ENCODE results near the gene SARM1.

SARM1 gene

DNA sequence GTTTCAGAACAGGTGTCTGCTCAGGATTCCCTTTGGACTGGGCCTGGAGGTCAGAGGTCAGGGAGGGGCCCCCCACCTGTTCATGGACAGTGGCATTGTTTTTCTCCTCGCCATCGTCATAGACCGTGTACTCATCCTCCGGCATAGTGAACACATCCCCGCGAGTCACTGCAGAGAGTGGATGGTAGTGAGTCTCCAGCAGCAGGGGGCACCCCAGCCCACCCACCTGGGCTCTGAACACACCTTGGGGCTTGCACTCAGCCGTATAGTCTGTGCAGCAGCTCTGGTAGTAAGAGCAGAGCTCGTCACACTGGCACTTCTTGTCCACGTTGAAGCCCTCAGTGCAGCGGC lies 1.8 kb upstream of the SARM1 start:
- DNase-seq = no peak

DNA sequence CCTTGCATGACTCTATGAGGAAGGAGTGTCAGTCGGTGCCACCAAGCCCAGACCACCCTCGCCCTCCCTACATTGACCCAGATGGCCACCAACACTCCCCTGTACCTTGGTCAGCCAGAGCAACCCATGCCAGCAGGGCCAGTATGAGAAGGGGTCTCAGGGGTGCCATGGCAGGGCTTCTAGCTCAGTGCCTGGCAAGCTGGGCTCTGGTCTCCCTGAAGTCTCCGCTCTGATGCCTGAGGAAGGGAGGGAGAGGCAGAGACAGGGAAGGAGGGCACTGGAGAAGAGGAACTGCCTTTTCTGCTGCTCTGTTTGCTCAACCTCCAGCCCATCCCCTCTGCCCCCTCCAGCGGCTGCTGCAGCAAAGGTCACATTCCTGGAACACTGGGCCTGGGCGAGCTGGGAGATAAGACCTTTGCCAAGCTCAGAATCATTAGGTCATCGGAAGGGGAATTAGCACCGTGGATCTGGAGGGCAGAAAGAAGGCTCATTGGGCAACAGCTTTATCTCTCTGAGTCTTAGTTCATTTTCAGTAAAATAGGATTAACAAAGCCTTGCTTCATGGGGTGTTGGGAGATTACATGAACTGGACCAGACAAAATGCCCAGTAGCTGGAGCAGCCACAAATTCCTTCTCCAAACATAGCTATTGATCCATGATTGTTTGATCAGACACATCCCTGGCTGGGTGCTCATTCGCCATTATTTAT lies 1.3 kb upstream of the SARM1 start, which contains the start of gene VTN:
Gene VTN, minus strand, starts transcription at position 273 of the 709 bp plus-strand sequence. Its CDS starts 104 bp downstream, at position 169.
- DNase-seq = no peak

GRCh38 chr17:28370744-28371103 lies 770 bp upstream of the SARM1 start:
- DNase-seq = no peak

DNA sequence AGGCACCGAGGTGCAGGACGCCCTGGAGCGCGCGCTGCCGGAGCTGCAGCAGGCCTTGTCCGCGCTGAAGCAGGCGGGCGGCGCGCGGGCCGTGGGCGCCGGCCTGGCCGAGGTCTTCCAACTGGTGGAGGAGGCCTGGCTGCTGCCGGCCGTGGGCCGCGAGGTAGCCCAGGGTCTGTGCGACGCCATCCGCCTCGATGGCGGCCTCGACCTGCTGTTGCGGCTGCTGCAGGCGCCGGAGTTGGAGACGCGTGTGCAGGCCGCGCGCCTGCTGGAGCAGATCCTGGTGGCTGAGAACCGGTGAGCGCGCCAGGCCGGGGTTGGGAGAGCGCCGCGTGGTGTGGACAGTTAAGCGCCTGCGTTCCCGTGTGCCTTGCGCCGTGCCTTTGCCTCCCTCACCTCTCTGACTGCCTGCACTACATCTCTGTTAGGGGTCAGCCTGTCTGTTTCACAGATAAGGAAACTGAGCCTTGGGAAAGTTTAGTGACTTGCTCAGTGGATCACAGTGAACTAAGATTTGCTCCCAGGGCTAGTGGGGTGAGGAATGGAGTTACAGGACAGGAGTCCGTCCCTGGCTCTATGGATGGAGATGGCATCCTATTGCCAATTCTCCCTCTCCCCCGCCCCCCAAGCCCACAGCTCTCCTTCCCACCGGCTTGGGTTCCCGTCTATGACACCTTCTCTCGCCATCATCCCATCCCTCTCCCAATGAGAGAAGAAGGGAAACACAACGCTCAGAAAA lies 880 bp downstream of the SARM1 start:
- DNase-seq = peak; percentile 41 to 54

DNA sequence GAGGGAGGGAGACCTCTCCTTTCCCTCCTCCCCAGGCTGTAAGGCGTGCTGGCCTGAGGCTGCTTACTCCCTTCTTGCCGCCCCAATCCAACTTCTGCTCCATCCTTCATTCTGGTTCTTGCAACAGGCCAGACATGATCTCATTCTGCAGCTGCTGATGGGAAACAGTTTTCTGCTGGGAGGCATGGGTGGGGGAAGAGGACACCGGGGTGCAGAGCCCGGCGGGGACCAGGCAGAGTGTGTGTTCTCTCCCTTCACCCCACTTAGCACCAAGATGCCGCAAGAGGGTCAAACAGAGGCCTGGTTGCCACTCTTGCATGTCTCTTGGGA lies 1.4 kb downstream of the SARM1 start:
- no peak for DNase-seq

- DNase-seq = no peak
Observed at GRCh38 chr17:28379814-28380801, 8.6 kb downstream of the SARM1 start.

DNA sequence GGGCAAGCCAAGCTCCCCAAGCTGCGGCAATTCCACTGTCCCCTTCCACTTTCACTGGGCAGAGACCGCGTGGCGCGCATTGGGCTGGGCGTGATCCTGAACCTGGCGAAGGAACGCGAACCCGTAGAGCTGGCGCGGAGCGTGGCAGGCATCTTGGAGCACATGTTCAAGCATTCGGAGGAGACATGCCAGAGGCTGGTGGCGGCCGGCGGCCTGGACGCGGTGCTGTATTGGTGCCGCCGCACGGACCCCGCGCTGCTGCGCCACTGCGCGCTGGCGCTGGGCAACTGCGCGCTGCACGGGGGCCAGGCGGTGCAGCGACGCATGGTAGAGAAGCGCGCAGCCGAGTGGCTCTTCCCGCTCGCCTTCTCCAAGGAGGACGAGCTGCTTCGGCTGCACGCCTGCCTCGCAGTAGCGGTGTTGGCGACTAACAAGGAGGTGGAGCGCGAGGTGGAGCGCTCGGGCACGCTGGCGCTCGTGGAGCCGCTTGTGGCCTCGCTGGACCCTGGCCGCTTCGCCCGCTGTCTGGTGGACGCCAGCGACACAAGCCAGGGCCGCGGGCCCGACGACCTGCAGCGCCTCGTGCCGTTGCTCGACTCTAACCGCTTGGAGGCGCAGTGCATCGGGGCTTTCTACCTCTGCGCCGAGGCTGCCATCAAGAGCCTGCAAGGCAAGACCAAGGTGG lies 9.8 kb downstream of the SARM1 start:
- peak in 1 of 2 donors; percentile 49 for DNase-seq

GRCh38 chr17:28384281-28385036 lies 13.0 kb downstream of the SARM1 start:
- peak; percentile 65 to 74 for DNase-seq

DNA sequence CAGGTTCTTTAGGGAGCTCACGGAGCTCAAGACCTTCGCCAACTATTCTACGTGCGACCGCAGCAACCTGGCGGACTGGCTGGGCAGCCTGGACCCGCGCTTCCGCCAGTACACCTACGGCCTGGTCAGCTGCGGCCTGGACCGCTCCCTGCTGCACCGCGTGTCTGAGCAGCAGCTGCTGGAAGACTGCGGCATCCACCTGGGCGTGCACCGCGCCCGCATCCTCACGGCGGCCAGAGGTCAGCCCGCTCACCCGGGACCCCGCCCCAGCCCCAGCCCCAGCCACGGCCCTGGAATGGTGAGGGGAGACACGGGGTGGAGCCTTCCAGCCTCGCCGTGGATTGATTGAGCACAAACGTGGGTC lies 13.5 kb downstream of the SARM1 start:
- peak in 1 of 2 donors; percentile 27 for DNase-seq

- peak in 1 of 2 donors; percentile 32 for DNase-seq
Observed at GRCh38 chr17:28385406-28385805, 13.9 kb downstream of the SARM1 start.

- no peak for DNase-seq
Observed at GRCh38 chr17:28386391-28386790, 14.9 kb downstream of the SARM1 start.

GRCh38 chr17:28388106-28388505 lies 16.6 kb downstream of the SARM1 start:
- no peak for DNase-seq

DNA sequence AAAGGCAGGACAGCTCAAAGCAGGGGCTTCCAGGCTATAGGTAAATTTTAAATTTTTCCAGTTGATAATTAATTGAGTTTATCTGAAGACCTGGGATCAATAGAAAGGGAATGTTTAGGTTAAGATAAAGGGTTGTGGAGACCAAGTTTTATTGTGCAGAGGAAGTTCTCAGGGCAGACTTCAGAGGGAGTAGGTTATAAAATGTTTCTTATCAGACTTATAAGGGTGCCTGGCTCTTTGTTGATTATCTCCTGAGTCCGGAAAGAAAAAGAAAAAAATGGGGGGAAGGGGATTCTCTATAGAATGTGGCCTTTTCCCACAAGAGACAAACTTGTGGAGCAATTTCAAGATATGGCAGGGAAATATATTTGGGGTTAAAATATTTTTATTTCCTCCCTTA lies 18.6 kb downstream of the SARM1 start:
- no peak for DNase-seq

DNA sequence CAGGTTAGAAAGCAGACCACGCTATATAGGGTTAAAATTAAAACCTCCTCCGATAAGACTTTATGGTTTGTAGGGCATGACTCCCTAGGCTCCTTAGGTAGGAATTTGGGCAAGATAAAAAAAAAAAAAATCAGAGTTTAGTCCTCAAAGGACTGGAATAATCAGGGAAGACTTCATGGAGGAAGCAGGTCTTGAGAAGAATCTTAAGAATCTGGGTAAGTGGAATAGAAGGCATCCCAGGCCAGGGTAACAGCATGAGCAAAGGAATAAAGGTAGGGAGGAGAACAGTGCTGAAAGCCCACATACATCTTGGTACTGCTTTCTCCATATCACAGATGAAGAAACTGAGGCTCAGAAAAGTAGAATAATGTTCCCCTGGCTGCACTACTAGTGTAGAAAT lies 19.1 kb downstream of the SARM1 start:
- no peak for DNase-seq

DNA sequence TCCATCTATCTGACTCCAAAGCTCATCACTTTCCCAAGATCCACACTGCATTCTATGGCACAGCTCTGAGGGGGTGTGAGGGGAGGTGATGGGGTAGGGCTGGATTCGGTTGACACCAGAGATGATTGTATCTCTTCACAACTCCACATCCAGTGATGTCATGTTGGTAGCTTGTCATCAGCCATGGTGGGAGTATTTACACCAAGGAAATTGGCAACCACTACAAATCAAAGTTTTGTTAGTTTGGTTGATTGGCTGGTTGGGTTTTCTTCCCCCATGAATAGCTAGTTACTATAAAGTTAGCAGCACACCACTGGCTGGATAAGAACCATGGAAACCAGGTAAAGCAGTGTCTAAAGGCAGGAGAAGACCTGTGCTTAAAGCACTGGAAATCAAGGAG lies 19.5 kb downstream of the SARM1 start:
- DNase-seq = no peak

- no peak for DNase-seq
Observed at GRCh38 chr17:28391401-28391800, 19.9 kb downstream of the SARM1 start.

- DNase-seq = no peak
Observed at GRCh38 chr17:28392491-28392890, 21.0 kb downstream of the SARM1 start.

GRCh38 chr17:28394337-28395116 lies 23.0 kb downstream of the SARM1 start:
- no peak for DNase-seq

- no peak for DNase-seq
Observed at GRCh38 chr17:28395426-28395825, 23.9 kb downstream of the SARM1 start.

DNA sequence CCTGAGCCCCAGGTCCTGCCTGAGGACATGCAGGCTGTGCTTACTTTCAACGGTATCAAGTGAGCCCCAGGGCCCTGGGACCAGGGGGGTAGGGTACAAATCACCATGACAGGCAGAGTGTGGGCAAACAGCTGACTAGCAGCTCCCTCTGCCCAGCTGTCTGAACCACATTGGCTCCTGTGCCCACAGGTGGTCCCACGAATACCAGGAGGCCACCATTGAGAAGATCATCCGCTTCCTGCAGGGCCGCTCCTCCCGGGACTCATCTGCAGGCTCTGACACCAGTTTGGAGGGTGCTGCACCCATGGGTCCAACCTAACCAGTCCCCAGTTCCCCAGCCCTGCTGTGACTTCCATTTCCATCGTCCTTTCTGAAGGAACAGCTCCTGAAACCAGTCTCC lies 24.5 kb downstream of the SARM1 start:
- no peak for DNase-seq

DNA sequence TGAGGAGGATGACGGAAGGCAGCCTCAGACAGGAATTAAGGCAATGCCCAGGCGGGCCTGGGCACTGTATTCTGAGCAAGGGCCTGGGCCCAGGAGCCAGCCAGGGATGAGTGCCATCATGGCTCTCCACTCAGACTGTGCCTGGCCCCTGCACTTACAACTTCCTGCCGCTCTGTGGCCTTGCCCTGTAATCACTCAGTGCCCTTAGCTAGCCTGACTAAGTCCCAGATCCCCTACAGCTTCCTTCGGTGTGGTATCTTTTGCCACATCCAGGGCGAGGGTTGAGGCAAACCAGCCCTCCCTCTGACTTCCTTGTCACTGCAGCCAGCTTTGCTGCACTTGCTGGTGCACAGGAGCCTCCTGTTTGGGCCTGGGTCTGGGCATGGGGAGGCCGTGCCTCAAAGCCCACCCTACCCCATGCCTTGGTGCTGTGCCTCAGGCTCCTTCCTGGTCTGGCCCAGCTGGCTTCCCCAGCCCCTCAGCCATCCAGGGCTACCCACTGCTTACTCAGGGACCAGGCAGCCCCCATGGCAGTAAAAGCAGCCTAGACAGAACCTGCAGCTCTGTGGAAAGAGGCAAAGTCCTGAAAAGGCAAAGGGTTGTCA lies 25.2 kb downstream of the SARM1 start:
- no peak for DNase-seq

All from stimulated activated CD4-positive, alpha-beta T cell treated with anti-CD3 and anti-CD28 coated beads, Interleukin-2, amount 100 ng/mL, for 24 hours (primary cell).